Gastrocnemius medialis (tissue), 4 donors: ENCODE data around the gene ZNF652. TPM values are rescaled to one million over a fixed set of nuclear protein-coding genes. Genes with fewer than 3 reads are reported as not detected.

Experiments used
- ATAC-seq, 2 donors: fragments of 150-250 bp; one replicate each; pipeline ENCODE4 v1.9.1; 2016
- DNase-seq, 2 donors: peaks; one replicate each; pipeline ENCODE4 v3.0.0-alpha.2; 2019
- H3K27ac ChIP-seq, 4 donors: fragments of 200-600 bp; sonication (generic); 1 replicate in 1 of 4; 2 replicates in 3 of 4; pipeline ENCODE4 v1.5.1; 2016 to 2018; ENCODE audit warnings: mild to moderate bottlenecking in 2 of 4, moderate library complexity in 1 of 4
- H3K27me3 ChIP-seq, 3 donors: fragments of 200-600 bp; sonication (generic) in 2 of 3; 1 replicate in 1 of 3; 2 replicates in 2 of 3; pipeline versions ENCODE4 v1.5.1 to v1.6.0; 2016 to 2019; ENCODE audit warnings: mild to moderate bottlenecking in 1 of 3, moderate library complexity in 1 of 3
- H3K36me3 ChIP-seq, 2 donors: fragments of 200-600 bp; sonication (generic) in 1 of 2; one replicate each; pipeline ENCODE4 v1.5.1; 2017 to 2018
- H3K4me1 ChIP-seq, 2 donors: fragments of 200-600 bp; sonication (generic) in 1 of 2; one replicate each; pipeline ENCODE4 v1.5.1; 2016 to 2017; ENCODE audit warnings: mild to moderate bottlenecking in 2 of 2
- H3K4me3 ChIP-seq, 4 donors: fragments of 200-600 bp; sonication (generic) in 3 of 4; 1 replicate in 1 of 4; 2 replicates in 3 of 4; pipeline ENCODE4 v1.5.1; 2016 to 2019; ENCODE audit warnings: mild to moderate bottlenecking in 2 of 4
- H3K9me3 ChIP-seq, 3 donors: fragments of 200-600 bp; sonication (generic) in 2 of 3; 1 replicate in 1 of 3; 2 replicates in 2 of 3; pipeline ENCODE4 v1.5.1; 2016 to 2019
- CTCF ChIP-seq, 5 experiments: fragments of 450-650 bp in 3 of 5; fragments of 200-600 bp in 2 of 5; sonication (generic) in 2 of 5; IDR thresholded peaks in 4 of 5; conservative IDR thresholded peaks in 1 of 5; 1 replicate in 4 of 5; 2 replicates in 1 of 5; pipeline ENCODE4 v1.5.1; 2016 to 2019; ENCODE audit warnings: antibody characterized with exemption in 5 of 5, mild to moderate bottlenecking in 3 of 5, moderate library complexity in 3 of 5
- POLR2A ChIP-seq, 2 donors: fragments of 450-650 bp; IDR thresholded peaks; one replicate each; pipeline ENCODE4 v1.6.1; 2017; ENCODE audit warnings: antibody characterized with exemption in 2 of 2, mild to moderate bottlenecking in 2 of 2, moderate library complexity in 2 of 2
- in situ Hi-C, 4 donors: fragments of 200-750 bp; cut with MboI; loops; one replicate each; pipeline versions ENCODE4 v1.15.0 to v1.8.0; 2017; ENCODE audit warnings: low sequenced_read_pairs in 4 of 4
- intact Hi-C: fragments of 100-400 bp; cut with DNase I; formaldehyde crosslinking; loops from one replicate; pipeline ENCODE4 v1.15.1; 2023; ENCODE audit warnings: low total_unique reads
- total RNA-seq, 4 donors: library from RNA; depleted of rRNA; stranded (reverse); fragments of >200 nt; gene quantifications; one replicate each; pipeline versions ENCODE4 v1.1.0 to v1.2.3, GENCODE V29; 2016

The ZNF652 gene
- total RNA-seq, 4 donors from 2014 or later, result 32.8 to 49.6 (median 41.1) TPM

GRCh38 chr17:49359990-49360795, 1.9 kb downstream of the ZNF652 start:
- Histone ChIP-seq H3K9me3 (no peaks in the 10 kb centered on the region), H3K27ac (peak overlapping the region in 1 of 4 donors; percentile 80), H3K27me3 (no peaks in the 10 kb centered on the region), H3K36me3 (no peaks in the 10 kb centered on the region), H3K4me3 (peak overlapping the region; percentile 88 to 97 (median 92)), H3K4me1 (peaks cover 29 to 33% of the 10 kb centered on the region in 2 donors)
- in situ Hi-C loops, result no loop called here
- ATAC-seq (no peak), DNase-seq (no peak)
- TF ChIP-seq POLR2A (IDR thresholded peaks at IDR 0.05) (no peak), CTCF (IDR thresholded peaks at IDR 0.05 in 4 of 5, conservative IDR thresholded peaks at IDR 0.05 in 1 of 5) (no peak)
- intact Hi-C loops, result no loop called here

- no peak for DNase-seq
- in situ Hi-C loops (no loop called here), intact Hi-C loops (no loop called here)
- Histone ChIP-seq H3K4me3 (no peak overlapping the region), H3K36me3 (no peaks in the 10 kb centered on the region), H3K4me1 (peaks cover 35 to 36% of the 10 kb centered on the region in 2 donors), H3K27ac (no peak overlapping the region), H3K9me3 (no peaks in the 10 kb centered on the region), H3K27me3 (no peaks in the 10 kb centered on the region)
- TF ChIP-seq POLR2A (IDR thresholded peaks at IDR 0.05), result no peak
- no peak for TF ChIP-seq CTCF (IDR thresholded peaks at IDR 0.05 in 4 of 5, conservative IDR thresholded peaks at IDR 0.05 in 1 of 5)
- ATAC-seq, result no peak
Measured at GRCh38 chr17:49358641-49359247, 3.3 kb downstream of the ZNF652 start.

GRCh38 chr17:49357516-49357915, 4.5 kb downstream of the ZNF652 start:
- TF ChIP-seq POLR2A (IDR thresholded peaks at IDR 0.05), result no peak
- no peak for TF ChIP-seq CTCF (IDR thresholded peaks at IDR 0.05 in 4 of 5, conservative IDR thresholded peaks at IDR 0.05 in 1 of 5)
- Histone ChIP-seq H3K4me3 (no peak overlapping the region), H3K36me3 (no peaks in the 10 kb centered on the region), H3K27me3 (no peaks in the 10 kb centered on the region), H3K27ac (no peak overlapping the region), H3K9me3 (no peaks in the 10 kb centered on the region), H3K4me1 (peaks cover 40 to 42% of the 10 kb centered on the region in 2 donors)
- intact Hi-C loops, result no loop called here
- DNase-seq (no peak), ATAC-seq (no peak)
- in situ Hi-C loops, result no loop called here

GRCh38 chr17:49356320-49356719, 5.7 kb downstream of the ZNF652 start:
- in situ Hi-C loops (no loop called here), intact Hi-C loops (no loop called here)
- H3K9me3 ChIP-seq, result no peaks in the 10 kb centered on the region
- no peaks in the 10 kb centered on the region for H3K36me3 ChIP-seq
- no peak overlapping the region for H3K4me3 ChIP-seq
- ATAC-seq (no peak), DNase-seq (no peak)
- no peak for TF ChIP-seq CTCF (IDR thresholded peaks at IDR 0.05 in 4 of 5, conservative IDR thresholded peaks at IDR 0.05 in 1 of 5)
- no peak for TF ChIP-seq POLR2A (IDR thresholded peaks at IDR 0.05)
- no peak overlapping the region for H3K27ac ChIP-seq
- no peaks in the 10 kb centered on the region for H3K27me3 ChIP-seq
- peaks cover 40 to 41% of the 10 kb centered on the region in 2 donors for H3K4me1 ChIP-seq
